Ishikawa (cell line): ENCODE measurements around the gene SLC12A1.

Experiments used
- CEBPB ChIP-seq: IDR thresholded peaks from 2 replicates; pipeline ENCODE4 v1.6.1; 2012
- CREB1 ChIP-seq: IDR thresholded peaks from 2 replicates; pipeline ENCODE4 v1.6.1; 2012; ENCODE audit warnings: low read depth
- EGR1 ChIP-seq: IDR thresholded peaks from 2 replicates; pipeline ENCODE4 v1.6.1; 2012
- EP300 ChIP-seq: IDR thresholded peaks from 2 replicates; pipeline ENCODE4 v1.6.1; 2012; ENCODE audit warnings: borderline replicate concordance
- FOXM1 ChIP-seq: IDR thresholded peaks from 2 replicates; pipeline ENCODE4 v1.6.1; 2012; ENCODE audit warnings: low read depth, borderline replicate concordance
- MAX ChIP-seq: IDR thresholded peaks from 2 replicates; pipeline ENCODE4 v1.6.1; 2012
- NFIC ChIP-seq: IDR thresholded peaks from 2 replicates; pipeline ENCODE4 v1.6.1; 2012
- RAD21 ChIP-seq: IDR thresholded peaks from 2 replicates; pipeline ENCODE4 v1.6.1; 2012; ENCODE audit warnings: low read depth
- REST ChIP-seq: IDR thresholded peaks from 2 replicates; pipeline ENCODE4 v1.6.1; 2012; ENCODE audit warnings: low read depth, mild to moderate bottlenecking
- TAF1 ChIP-seq: IDR thresholded peaks from 2 replicates; pipeline ENCODE4 v1.6.1; 2012; ENCODE audit warnings: low read depth, mild to moderate bottlenecking
- TCF12 ChIP-seq: IDR thresholded peaks from 2 replicates; pipeline ENCODE4 v1.6.1; 2012; ENCODE audit warnings: low read depth
- TEAD4 ChIP-seq: IDR thresholded peaks from 2 replicates; pipeline ENCODE4 v1.6.1; 2012
- USF1 ChIP-seq: IDR thresholded peaks from 2 replicates; pipeline ENCODE4 v1.6.1; 2012
- YY1 ChIP-seq: IDR thresholded peaks from 2 replicates; pipeline ENCODE4 v1.6.1; 2012; ENCODE audit warnings: low read depth

- no peak for TF ChIP-seq TAF1
- TF ChIP-seq CREB1 = no peak
- TF ChIP-seq EGR1 = no peak
- TF ChIP-seq CEBPB = peak; percentile 75
- 0 out of 2 replicates have a peak, but pooled peaks have one; percentile 2 for TF ChIP-seq TCF12
- no peak for TF ChIP-seq RAD21
- no peak for TF ChIP-seq REST
- no peak for TF ChIP-seq NFIC
- no peak for TF ChIP-seq YY1
- TF ChIP-seq MAX = no peak
- TF ChIP-seq FOXM1 = no peak; the same call in 1 of the 2 replicates
- no peak for TF ChIP-seq USF1
- TF ChIP-seq TEAD4 = no peak
- TF ChIP-seq EP300 = peak; percentile 50; the same call in 1 of the 2 replicates
Observed at GRCh38 chr15:48242535-48242934, 36.4 kb downstream of the SLC12A1 start.
